Karpas-422 (cell line): ENCODE data around the gene ZWILCH. TPM values are rescaled to one million over a fixed set of nuclear protein-coding genes. Genes with fewer than 3 reads are reported as not detected.

ENCODE experiments used
- DNase-seq: peaks from one replicate; pipeline ENCODE4 v3.0.0-alpha.2; 2015
- H2AFZ ChIP-seq: fragments of 200-600 bp; sonication (generic); 2 replicates; pipeline ENCODE4 v1.6.1; 2014; ENCODE audit warnings: antibody characterized with exemption, low read length, mixed read lengths
- H3K27ac ChIP-seq: fragments of 200-600 bp; sonication (generic); 2 replicates; pipeline ENCODE4 v1.5.1; 2014; ENCODE audit warnings: mild to moderate bottlenecking, low read length, moderate library complexity
- H3K27me3 ChIP-seq: fragments of 200-600 bp; sonication (generic); 2 replicates; pipeline ENCODE4 v1.6.1; 2014; ENCODE audit warnings: low read length, mixed read lengths
- H3K36me3 ChIP-seq: fragments of 200-600 bp; sonication (generic); 2 replicates; pipeline ENCODE4 v1.6.1; 2014; ENCODE audit warnings: low read length, mixed read lengths; ENCODE audit not compliant: insufficient read depth
- H3K4me1 ChIP-seq: fragments of 200-600 bp; sonication (generic); 2 replicates; pipeline ENCODE4 v1.6.1; 2014; ENCODE audit warnings: mild to moderate bottlenecking, low read length, mixed read lengths
- H3K4me2 ChIP-seq: fragments of 200-600 bp; sonication (generic); 2 replicates; pipeline ENCODE4 v1.6.1; 2014; ENCODE audit warnings: low read length, low read depth, mild to moderate bottlenecking; ENCODE audit not compliant: poor library complexity, severe bottlenecking
- H3K4me3 ChIP-seq: fragments of 200-600 bp; sonication (generic); 2 replicates; pipeline ENCODE4 v1.5.1; 2014; ENCODE audit warnings: mild to moderate bottlenecking, antibody characterized with exemption, low read length, mixed read lengths
- H3K79me2 ChIP-seq: fragments of 200-600 bp; sonication (generic); 2 replicates; pipeline ENCODE4 v1.6.1; 2014; ENCODE audit warnings: mild to moderate bottlenecking, low read length, mixed read lengths
- H3K9ac ChIP-seq: fragments of 200-600 bp; sonication (generic); 2 replicates; pipeline ENCODE4 v1.6.0; 2014; ENCODE audit warnings: low read length
- H3K9me2 ChIP-seq: fragments of 200-600 bp; sonication (generic), shearing (Covaris generic); replicated peaks from 2 replicates; pipeline ENCODE4 v1.6.0; 2014; ENCODE audit warnings: mild to moderate bottlenecking, low read length, moderate library complexity; ENCODE audit not compliant: insufficient read depth
- H3K9me3 ChIP-seq: fragments of 300-700, 200-600 bp; sonication (generic); 2 replicates; pipeline ENCODE4 v1.6.1; 2014; ENCODE audit warnings: low read length, mixed read lengths
- H4K20me1 ChIP-seq: fragments of 200-600 bp; sonication (generic); 2 replicates; pipeline ENCODE4 v1.6.1; 2014; ENCODE audit warnings: mild to moderate bottlenecking, antibody characterized with exemption, low read length, low read depth; ENCODE audit not compliant: insufficient read depth
- total RNA-seq: library from RNA; depleted of rRNA; stranded (reverse); fragments of >200 nt; shearing (Covaris generic); gene quantifications from 2 replicates; pipeline ENCODE4 v1.2.3, GENCODE V29; 2014; ENCODE audit warnings: low replicate concordance

Gene ZWILCH
- total RNA-seq, 1 experiment from 2014 or later: 20.8 TPM

- DNase-seq: no peak
- Histone ChIP-seq H3K4me2 (no peak overlapping the region), H3K9ac (no peak overlapping the region), H4K20me1 (no peaks in the 10 kb centered on the region), H3K79me2 (no peaks in the 10 kb centered on the region), H3K9me3 (no peaks in the 10 kb centered on the region), H3K36me3 (no peaks in the 10 kb centered on the region), H3K9me2 (no peaks in the 10 kb centered on the region), H3K27ac (no peak overlapping the region), H2AFZ (no peak overlapping the region), H3K27me3 (no peaks in the 10 kb centered on the region), H3K4me1 (peaks cover 3% of the 10 kb centered on the region; the same call in 1 of the 2 replicates), H3K4me3 (no peak overlapping the region)
Observed at GRCh38 chr15:66564136-66565041, 59.3 kb downstream of the ZWILCH start.

GRCh38 chr15:66565141-66565641 is 60.1 kb downstream of the ZWILCH start:
- H3K9ac ChIP-seq: no peak overlapping the region
- H3K9me2 ChIP-seq: no peaks in the 10 kb centered on the region
- no peaks in the 10 kb centered on the region for H4K20me1 ChIP-seq
- H3K4me3 ChIP-seq: no peak overlapping the region
- H2AFZ ChIP-seq: no peak overlapping the region
- H3K79me2 ChIP-seq: no peaks in the 10 kb centered on the region
- H3K4me1 ChIP-seq: peaks cover 3% of the 10 kb centered on the region; the same call in 1 of the 2 replicates
- no peak overlapping the region for H3K4me2 ChIP-seq
- H3K27me3 ChIP-seq: no peaks in the 10 kb centered on the region
- H3K36me3 ChIP-seq: no peaks in the 10 kb centered on the region
- H3K9me3 ChIP-seq: no peaks in the 10 kb centered on the region
- no peak for DNase-seq
- H3K27ac ChIP-seq: no peak overlapping the region

- Histone ChIP-seq H3K27me3 (no peaks in the 10 kb centered on the region), H3K27ac (no peak within 1 kb of the TSS), H2AFZ (0 out of 2 replicates have a peak within 1 kb of the TSS, but pooled peaks have one; percentile 50), H3K9me2 (no peaks in the 10 kb centered on the region), H3K4me2 (no peak within 1 kb of the TSS), H3K4me3 (no peak within 1 kb of the TSS), H4K20me1 (no peaks in the 10 kb centered on the region), H3K79me2 (no peaks in the 10 kb centered on the region), H3K9me3 (no peaks in the 10 kb centered on the region), H3K4me1 (peaks cover 3% of the 10 kb centered on the region; the same call in 1 of the 2 replicates), H3K36me3 (no peaks in the 10 kb centered on the region), H3K9ac (no peak within 1 kb of the TSS)
- no peak for DNase-seq
Observed at GRCh38 chr15:66565741-66566144, 60.6 kb downstream of the ZWILCH start, which contains the start of gene LCTL. Gene LCTL, minus strand, starts transcription at chr15:66565998. Its CDS starts 633 bp downstream, at chr15:66565365.

- Histone ChIP-seq H3K4me3 (no peak overlapping the region), H3K9me3 (no peaks in the 10 kb centered on the region), H3K79me2 (no peaks in the 10 kb centered on the region), H3K4me2 (no peak overlapping the region), H4K20me1 (no peaks in the 10 kb centered on the region), H2AFZ (0 out of 2 replicates have a peak overlapping the region, but pooled peaks have one; percentile 50), H3K9ac (no peak overlapping the region), H3K9me2 (no peaks in the 10 kb centered on the region), H3K4me1 (peaks cover 3% of the 10 kb centered on the region; the same call in 1 of the 2 replicates), H3K27me3 (no peaks in the 10 kb centered on the region), H3K27ac (no peak overlapping the region), H3K36me3 (no peaks in the 10 kb centered on the region)
- DNase-seq: peak; percentile 85
Observed at GRCh38 chr15:66566963-66567531, 61.9 kb downstream of the ZWILCH start.

- no peak overlapping the region for H2AFZ ChIP-seq
- H3K4me1 ChIP-seq: peaks cover 3% of the 10 kb centered on the region; the same call in 1 of the 2 replicates
- H3K27ac ChIP-seq: no peak overlapping the region
- no peak for DNase-seq
- H3K79me2 ChIP-seq: no peaks in the 10 kb centered on the region
- H3K4me3 ChIP-seq: no peak overlapping the region
- H3K36me3 ChIP-seq: no peaks in the 10 kb centered on the region
- H3K9me2 ChIP-seq: no peaks in the 10 kb centered on the region
- H3K9ac ChIP-seq: no peak overlapping the region
- no peak overlapping the region for H3K4me2 ChIP-seq
- no peaks in the 10 kb centered on the region for H4K20me1 ChIP-seq
- H3K27me3 ChIP-seq: no peaks in the 10 kb centered on the region
- no peaks in the 10 kb centered on the region for H3K9me3 ChIP-seq
Observed at GRCh38 chr15:66567897-66568296, 62.8 kb downstream of the ZWILCH start.

- Histone ChIP-seq H3K79me2 (no peaks in the 10 kb centered on the region), H4K20me1 (no peaks in the 10 kb centered on the region), H3K27me3 (no peaks in the 10 kb centered on the region), H3K4me2 (no peak overlapping the region), H3K9me2 (no peaks in the 10 kb centered on the region), H3K4me3 (no peak overlapping the region), H3K9ac (no peak overlapping the region), H3K36me3 (no peaks in the 10 kb centered on the region), H2AFZ (no peak overlapping the region), H3K9me3 (no peaks in the 10 kb centered on the region), H3K4me1 (peaks cover 3% of the 10 kb centered on the region; the same call in 1 of the 2 replicates), H3K27ac (no peak overlapping the region)
- no peak for DNase-seq
Observed at GRCh38 chr15:66569461-66570137, 64.5 kb downstream of the ZWILCH start.

GRCh38 chr15:66570327-66570726 is 65.2 kb downstream of the ZWILCH start:
- Histone ChIP-seq H3K27ac (no peak overlapping the region), H3K4me3 (no peak overlapping the region), H3K27me3 (no peaks in the 10 kb centered on the region), H2AFZ (no peak overlapping the region), H3K9ac (no peak overlapping the region), H4K20me1 (no peaks in the 10 kb centered on the region), H3K9me2 (no peaks in the 10 kb centered on the region), H3K36me3 (no peaks in the 10 kb centered on the region), H3K79me2 (no peaks in the 10 kb centered on the region), H3K4me2 (no peak overlapping the region), H3K4me1 (peaks cover 3% of the 10 kb centered on the region; the same call in 1 of the 2 replicates), H3K9me3 (no peaks in the 10 kb centered on the region)
- DNase-seq: no peak
